GDM1 (cell line): ENCODE measurements around the gene CIDEA.
"Not testable (repeated sequence)": the region's sequence is repeated elsewhere in the genome, so short reads cannot be mapped to it uniquely, and the experiment has no call there.

ENCODE experiments used
- DNase-seq: peaks from one replicate; lab custom pipeline; 2025; lab: John Stamatoyannopoulos, UW

Gene CIDEA

GRCh38 chr18:12239431-12239830, 14.7 kb upstream of the CIDEA start:
- DNase-seq, result no peak

GRCh38 chr18:12242658-12243260, 11.4 kb upstream of the CIDEA start:
- no peak for DNase-seq

DNA sequence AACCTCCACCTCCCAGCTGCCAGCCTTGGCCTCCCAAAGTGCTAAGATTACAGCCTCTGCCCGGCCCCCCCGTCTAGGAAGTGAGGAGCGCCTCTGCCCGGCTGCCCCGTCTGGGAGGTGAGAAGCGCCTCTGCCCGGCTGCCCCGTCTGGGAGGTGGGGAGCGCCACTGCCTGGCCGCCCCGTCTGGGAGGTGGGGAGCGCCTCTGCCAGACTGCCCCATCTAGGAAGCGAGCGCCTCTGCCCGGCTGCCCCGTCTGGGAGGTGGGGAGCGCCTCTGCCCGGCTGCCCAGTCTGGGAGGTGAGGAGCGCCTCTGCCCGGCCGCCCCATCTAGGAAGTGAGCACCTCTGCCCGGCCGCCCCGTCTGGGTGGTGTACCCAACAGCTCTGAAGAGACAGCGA, 10.9 kb upstream of the CIDEA start:
- not testable (repeated sequence) for DNase-seq

DNA sequence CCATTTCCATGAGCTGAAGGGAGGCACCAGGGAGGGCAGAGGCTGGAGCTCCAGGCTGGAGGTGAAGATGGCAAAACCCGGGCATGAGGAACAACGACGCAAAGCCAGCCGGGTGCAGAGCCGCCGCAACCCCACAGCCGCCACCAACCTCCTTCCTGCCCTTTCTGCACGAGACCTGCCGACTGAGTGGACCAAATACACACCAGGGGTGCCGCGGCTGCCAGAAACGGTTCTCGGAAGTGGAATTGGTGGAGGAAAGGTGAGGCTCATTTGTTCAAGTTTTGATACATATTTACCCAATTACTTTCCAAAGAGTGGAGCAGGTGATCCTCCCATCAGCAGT, 8.4 kb upstream of the CIDEA start:
- DNase-seq, result no peak

- no peak for DNase-seq
Observed at GRCh38 chr18:12246849-12247808, 7.0 kb upstream of the CIDEA start.

GRCh38 chr18:12247946-12248345, 6.2 kb upstream of the CIDEA start:
- no peak for DNase-seq

DNA sequence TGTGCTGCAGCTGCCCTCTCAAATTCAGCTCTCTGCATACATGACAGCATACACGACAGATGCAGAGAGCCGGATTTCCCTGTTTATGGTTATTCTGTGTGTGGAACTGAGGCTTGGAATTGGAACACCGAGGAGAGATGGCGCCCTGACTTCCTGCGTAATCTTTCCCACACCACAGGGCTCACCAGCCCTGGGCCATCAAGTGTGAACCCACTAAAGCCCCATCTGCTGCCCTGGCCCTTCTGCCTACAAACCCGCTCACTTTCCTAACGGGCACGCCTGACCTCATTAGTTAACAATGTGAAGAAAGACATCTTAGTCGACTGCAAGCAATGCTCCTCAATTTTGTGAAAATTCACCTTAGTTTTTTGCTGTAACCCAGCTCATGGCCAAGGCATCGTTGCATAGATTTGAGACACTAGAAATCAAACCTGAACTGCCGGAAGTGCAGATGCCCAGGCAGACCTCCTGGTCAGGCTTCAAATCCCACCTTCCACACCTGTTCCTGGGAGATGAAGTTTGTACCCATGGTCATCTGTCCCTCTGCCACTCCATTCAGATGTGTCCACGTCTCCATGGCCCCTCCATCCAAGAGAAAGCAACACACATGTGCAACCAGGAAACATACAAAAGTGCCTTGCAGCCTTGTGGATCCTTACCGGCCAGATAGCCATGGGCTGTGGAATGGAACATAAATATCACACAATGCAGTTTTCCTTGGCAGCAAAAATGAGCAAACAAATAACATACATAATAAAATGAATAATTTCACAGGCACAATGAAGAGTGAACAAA, 5.0 kb upstream of the CIDEA start:
- no peak for DNase-seq

- no peak for DNase-seq
Observed at GRCh38 chr18:12251311-12251710, 2.9 kb upstream of the CIDEA start.

- DNase-seq, result no peak
Observed at GRCh38 chr18:12252061-12252460, 2.1 kb upstream of the CIDEA start.

- no peak for DNase-seq
Observed at GRCh38 chr18:12253027-12253426, 1.1 kb upstream of the CIDEA start.

- no peak for DNase-seq
Observed at GRCh38 chr18:12253663-12254135, 462 bp upstream of the CIDEA start.

DNA sequence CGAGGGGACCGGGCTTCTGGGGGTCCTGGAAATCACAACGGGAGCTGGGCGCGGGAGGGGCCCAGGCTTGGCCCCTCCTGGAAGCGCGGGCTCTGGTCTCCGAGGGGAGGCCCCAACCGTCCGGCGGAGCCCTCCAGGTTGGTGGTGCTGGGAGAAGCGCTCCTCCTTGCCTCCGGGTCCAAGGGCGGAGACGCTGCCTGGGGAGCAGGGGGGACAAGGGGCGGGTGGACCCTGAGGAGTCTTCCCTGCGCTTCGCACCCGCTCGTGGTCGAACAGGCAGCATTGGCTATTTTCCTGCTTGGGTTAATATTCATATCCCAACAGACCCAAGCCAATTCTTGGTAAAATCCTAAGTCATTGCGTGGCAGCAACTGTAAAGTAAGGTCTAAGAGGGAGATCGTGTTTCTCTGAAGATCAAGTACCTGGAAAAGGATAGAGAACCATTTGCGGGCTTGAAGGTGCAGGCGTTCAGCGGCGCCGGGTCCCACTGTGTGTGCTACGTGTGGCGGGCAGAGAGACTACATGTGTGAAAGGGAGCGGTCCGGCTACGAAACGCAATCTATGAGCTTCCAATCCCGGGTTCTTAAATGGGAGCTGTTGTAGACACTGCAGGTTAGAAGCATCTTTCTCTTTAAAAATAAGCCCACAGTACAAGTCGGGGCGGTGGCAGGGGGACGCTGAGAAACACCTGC, 805 bp downstream of the CIDEA start:
- DNase-seq, result no peak

- no peak for DNase-seq
Observed at GRCh38 chr18:12255626-12256026, 1.5 kb downstream of the CIDEA start.

- no peak for DNase-seq
Observed at GRCh38 chr18:12256951-12257350, 2.8 kb downstream of the CIDEA start.

- no peak for DNase-seq
Observed at GRCh38 chr18:12257996-12258718, 4.0 kb downstream of the CIDEA start.

DNA sequence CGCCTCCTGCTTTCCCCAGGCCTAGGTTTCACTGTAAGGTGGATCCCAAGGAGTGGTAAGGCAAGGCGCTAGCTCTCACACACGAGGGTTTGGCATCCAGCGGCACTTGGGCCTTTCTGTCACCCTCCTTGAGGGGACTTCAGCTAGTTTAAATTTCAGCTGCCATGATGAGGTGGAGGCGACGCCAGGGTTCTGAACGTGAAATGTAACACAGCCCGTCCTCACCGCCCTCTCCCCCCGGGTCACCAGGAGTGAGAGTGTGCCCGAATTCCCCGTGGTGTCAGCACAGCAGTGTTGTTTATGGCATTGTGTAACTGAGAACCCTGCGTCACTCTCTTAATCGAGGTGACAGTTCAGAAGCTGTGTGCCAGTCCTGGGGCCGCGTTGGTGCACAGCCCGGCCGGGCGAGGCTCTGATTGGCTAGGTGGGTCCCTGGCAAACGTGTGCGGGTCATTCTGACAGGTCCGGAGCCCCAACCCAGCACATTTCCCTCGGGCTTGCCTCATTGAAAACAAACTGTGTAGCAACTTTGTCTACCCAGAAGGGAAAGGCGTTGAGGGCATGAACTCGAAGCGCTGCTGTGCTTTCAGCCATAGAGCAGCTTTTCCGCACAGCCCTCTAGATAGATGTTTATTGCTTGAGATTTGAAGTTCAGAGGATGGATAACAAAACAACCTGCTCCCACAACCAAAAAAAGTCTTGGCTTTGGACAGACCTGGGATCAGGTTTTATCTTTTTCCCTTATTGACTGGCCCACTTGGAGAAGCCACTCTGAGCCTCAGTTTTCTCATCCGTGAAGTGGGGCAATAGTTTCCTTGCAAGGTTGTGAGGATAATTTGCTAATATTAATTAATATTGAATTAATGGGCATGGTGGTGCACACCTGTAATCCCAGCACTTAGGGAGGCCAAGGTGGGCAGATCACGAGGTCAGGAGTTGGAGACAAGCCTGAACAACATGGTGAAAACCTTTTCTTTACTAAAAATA, 4.9 kb downstream of the CIDEA start:
- DNase-seq, result no peak

- DNase-seq, result no peak
Observed at GRCh38 chr18:12262748-12263147, 8.6 kb downstream of the CIDEA start.

GRCh38 chr18:12264864-12265263, 10.7 kb downstream of the CIDEA start:
- DNase-seq, result no peak

GRCh38 chr18:12271376-12272235, 17.4 kb downstream of the CIDEA start:
- DNase-seq, result peak; percentile 63
